GM10266 (cell line): ENCODE measurements around the gene CDK14.

Source experiments
- DNase-seq: peaks from one replicate; pipeline ENCODE4 v3.0.0; 2012; ENCODE audit errors: extremely low spot score
- CTCF ChIP-seq: IDR thresholded peaks from 2 replicates; pipeline ENCODE4 v1.5.1; 2012; ENCODE audit warnings: mild to moderate bottlenecking, low read depth; ENCODE audit not compliant: control insufficient read depth, insufficient read depth; ENCODE audit errors: missing control alignments

The CDK14 gene

GRCh38 chr7:90844421-90844820 is 248.3 kb downstream of the CDK14 start:
- no peak for TF ChIP-seq CTCF
- DNase-seq: no peak

GRCh38 chr7:90846192-90846591 is 250.1 kb downstream of the CDK14 start:
- no peak for DNase-seq
- TF ChIP-seq CTCF: no peak

GRCh38 chr7:90850066-90850465 is 253.9 kb downstream of the CDK14 start:
- DNase-seq: no peak
- TF ChIP-seq CTCF: no peak

GRCh38 chr7:90850471-90850870 is 254.3 kb downstream of the CDK14 start:
- no peak for DNase-seq
- TF ChIP-seq CTCF: no peak

GRCh38 chr7:90853205-90853604 is 257.1 kb downstream of the CDK14 start:
- peak; percentile 35 for DNase-seq
- no peak for TF ChIP-seq CTCF

GRCh38 chr7:90856351-90857070 is 260.4 kb downstream of the CDK14 start:
- TF ChIP-seq CTCF: no peak
- DNase-seq: no peak

GRCh38 chr7:90857603-90858002 is 261.5 kb downstream of the CDK14 start:
- no peak for DNase-seq
- TF ChIP-seq CTCF: peak; percentile 13
